Thymus (tissue), 11 donors: ENCODE measurements around the gene CAMK2G. TPM values are rescaled to one million over a fixed set of nuclear protein-coding genes. Genes with fewer than 3 reads are reported as not detected.

Experiments used
- DNase-seq, 9 donors: peaks; one replicate each; pipeline ENCODE4 v3.0.0-alpha.2; 2013; ENCODE audit warnings: low spot score in 9 of 9, low read depth in 6 of 9, missing footprints in 1 of 9
- H3K27ac ChIP-seq, 2 donors: one replicate each; pipeline ENCODE4 v1.5.1; 2013; ENCODE audit warnings: control low read depth in 1 of 2, low read depth in 1 of 2, low read length in 1 of 2, mild to moderate bottlenecking in 1 of 2, moderate library complexity in 1 of 2
- H3K27me3 ChIP-seq, 2 donors: one replicate each; pipeline ENCODE4 v1.5.1; 2013; ENCODE audit warnings: low read length in 1 of 2; ENCODE audit not compliant: control insufficient read depth in 2 of 2, insufficient read depth in 1 of 2
- H3K36me3 ChIP-seq, 2 donors: one replicate each; pipeline ENCODE4 v1.5.1; 2013; ENCODE audit warnings: low read length in 1 of 2, mild to moderate bottlenecking in 1 of 2, moderate library complexity in 1 of 2; ENCODE audit not compliant: control insufficient read depth in 2 of 2, insufficient read depth in 2 of 2
- H3K4me1 ChIP-seq, 2 donors: one replicate each; pipeline ENCODE4 v1.5.1; 2013; ENCODE audit warnings: low read length in 2 of 2; ENCODE audit not compliant: control insufficient read depth in 2 of 2, insufficient read depth in 2 of 2
- H3K4me3 ChIP-seq, 2 donors: one replicate each; pipeline ENCODE4 v1.5.1; 2013; ENCODE audit warnings: low read length in 2 of 2, control low read depth in 1 of 2, mild to moderate bottlenecking in 1 of 2
- H3K9me3 ChIP-seq, 2 donors: one replicate each; pipeline ENCODE4 v1.5.1; 2013; ENCODE audit warnings: low read length in 1 of 2, mild to moderate bottlenecking in 1 of 2; ENCODE audit not compliant: control insufficient read depth in 2 of 2, insufficient read depth in 1 of 2
- WGBS: extraction: QIAGEN DNeasy Blood & Tissue Kit; methylation state at CpG from one replicate; pipeline ENCODE4 v1.1.7; 2013; 5-methylcytosine and 5-hydroxymethylcytosine counted together
- polyA plus RNA-seq: library from polyadenylated mRNA; stranded (reverse); fragments of 200-250 nt; gene quantifications from one replicate; pipeline ENCODE4 v1.2.3, GENCODE V29; 2013
- total RNA-seq: library from RNA; stranded (reverse); fragments of 120-200 nt; gene quantifications from one replicate; pipeline ENCODE4 v1.2.4, GENCODE V29; 2013
- donor health status: healthy.

CAMK2G gene
- total and polyA plus RNA-seq, 2 donors, result 10.5 to 17.2 TPM

DNA sequence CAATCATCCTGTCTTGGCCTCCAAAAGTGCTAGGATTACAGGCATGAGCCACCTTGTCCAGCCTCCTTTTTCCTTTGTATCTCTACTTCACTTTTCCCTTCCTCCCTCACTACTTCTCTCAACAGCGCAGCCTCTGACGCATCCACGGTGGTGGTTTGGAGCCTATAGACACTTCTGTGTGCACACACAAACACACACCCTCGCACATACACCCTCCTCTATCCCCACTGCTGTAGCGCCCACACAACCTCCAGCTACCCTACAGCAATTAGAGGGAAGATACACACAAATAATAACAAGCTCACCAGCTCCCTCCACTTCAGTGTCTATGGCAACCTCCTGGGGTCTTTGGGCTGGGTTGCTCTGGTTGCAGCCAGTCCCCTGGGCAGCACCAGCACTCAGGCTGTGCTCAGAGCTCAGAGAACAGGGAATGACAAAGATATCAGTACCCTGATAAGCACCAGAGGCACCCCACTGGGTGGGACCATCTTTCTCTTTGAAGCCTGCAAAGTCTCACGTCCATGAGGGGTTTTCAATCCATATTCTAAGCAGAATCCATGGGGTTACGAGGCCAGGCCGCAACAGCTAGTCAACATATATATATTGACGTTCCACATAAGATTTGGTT is 3.3 kb upstream of the CAMK2G start:
- DNase-seq, result no peak
- Histone ChIP-seq H3K36me3 (no peaks in the 10 kb centered on the region), H3K4me1 (peaks cover 11 to 35% of the 10 kb centered on the region in 2 donors), H3K4me3 (no peak overlapping the region), H3K27ac (no peak overlapping the region), H3K9me3 (no peaks in the 10 kb centered on the region), H3K27me3 (peaks cover 0 to 2% of the 10 kb centered on the region in 2 donors)
- 92% methylated on average over 9 of the region's 9 CpGs for WGBS

DNA sequence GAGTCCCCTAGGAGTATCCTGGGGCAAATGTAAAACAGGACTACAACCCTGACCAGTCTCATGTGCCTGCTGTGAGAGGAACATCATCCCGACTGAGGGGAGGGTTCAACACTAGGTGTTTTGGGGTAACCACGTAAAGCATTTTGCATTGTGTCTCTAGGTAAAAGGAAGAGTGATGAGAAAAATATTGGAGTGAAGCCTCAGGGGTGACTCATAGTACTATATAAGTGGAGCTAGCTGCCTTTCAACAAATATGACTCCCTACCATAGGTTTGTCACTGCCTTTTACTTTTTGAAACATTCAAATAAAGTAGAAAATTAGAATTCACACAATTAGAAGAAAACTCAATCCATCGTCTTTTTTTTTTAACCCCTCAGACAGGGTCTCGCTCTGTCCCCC is 2.6 kb upstream of the CAMK2G start:
- Histone ChIP-seq H3K9me3 (no peaks in the 10 kb centered on the region), H3K27ac (no peak overlapping the region), H3K4me1 (peaks cover 11 to 35% of the 10 kb centered on the region in 2 donors), H3K4me3 (no peak overlapping the region), H3K27me3 (peaks cover 0 to 2% of the 10 kb centered on the region in 2 donors), H3K36me3 (peaks cover 3 to 5% of the 10 kb centered on the region in 2 donors)
- DNase-seq, result no peak
- WGBS, result 97% methylated on average over 4 of the region's 4 CpGs

DNA sequence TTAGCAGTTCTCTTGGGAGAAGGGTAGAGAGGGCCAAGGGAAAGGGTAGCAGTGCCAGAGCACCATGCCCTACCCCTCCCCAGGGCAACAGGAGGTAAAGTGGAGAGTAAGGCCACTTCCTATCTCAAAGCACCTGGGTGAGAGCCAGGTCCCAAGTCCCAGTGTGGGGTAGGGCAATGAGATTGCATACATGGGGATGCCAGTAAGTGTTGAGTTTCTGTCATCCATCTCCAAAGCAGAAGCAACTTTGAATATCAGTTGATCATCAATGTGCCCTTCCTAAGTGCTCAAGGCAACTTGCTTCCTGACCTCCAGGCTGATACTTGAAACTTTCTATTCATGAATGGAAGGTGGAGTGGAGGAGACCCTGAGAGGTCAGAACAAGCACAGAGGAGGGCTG is 2.2 kb upstream of the CAMK2G start:
- no peak for DNase-seq
- peaks cover 3 to 9% of the 10 kb centered on the region in 2 donors for H3K36me3 ChIP-seq
- H3K4me1 ChIP-seq, result peaks cover 11 to 35% of the 10 kb centered on the region in 2 donors
- no peak overlapping the region for H3K4me3 ChIP-seq
- no peak overlapping the region for H3K27ac ChIP-seq
- H3K27me3 ChIP-seq, result peaks cover 0 to 2% of the 10 kb centered on the region in 2 donors
- H3K9me3 ChIP-seq, result no peaks in the 10 kb centered on the region

DNA sequence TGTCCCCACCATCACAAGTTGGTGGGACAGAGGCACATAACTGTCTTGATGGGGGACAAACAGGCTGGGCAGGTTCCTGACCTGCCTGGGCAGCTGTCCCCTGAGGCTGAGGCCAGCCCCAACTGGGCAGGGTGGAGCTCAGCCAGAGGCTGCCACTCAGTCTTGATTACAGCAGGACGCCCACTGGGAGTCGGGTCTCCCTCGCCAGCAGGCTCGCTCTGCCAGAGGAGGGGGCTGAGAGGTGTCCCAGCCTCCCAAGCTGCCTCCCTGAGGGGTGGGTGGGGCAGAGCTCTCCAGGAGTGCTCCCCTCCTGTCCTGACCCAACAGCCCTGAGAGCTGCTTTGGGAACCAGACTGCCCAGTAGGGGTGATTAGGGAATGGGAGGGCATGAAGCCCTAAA is 1.8 kb upstream of the CAMK2G start:
- H3K27me3 ChIP-seq, result peaks cover 0 to 2% of the 10 kb centered on the region in 2 donors
- H3K27ac ChIP-seq, result no peak overlapping the region
- 92% methylated on average over 4 of the region's 4 CpGs for WGBS
- no peak for DNase-seq
- H3K4me1 ChIP-seq, result peaks cover 11 to 35% of the 10 kb centered on the region in 2 donors
- no peak overlapping the region for H3K4me3 ChIP-seq
- peaks cover 6 to 13% of the 10 kb centered on the region in 2 donors for H3K36me3 ChIP-seq
- H3K9me3 ChIP-seq, result no peaks in the 10 kb centered on the region

DNA sequence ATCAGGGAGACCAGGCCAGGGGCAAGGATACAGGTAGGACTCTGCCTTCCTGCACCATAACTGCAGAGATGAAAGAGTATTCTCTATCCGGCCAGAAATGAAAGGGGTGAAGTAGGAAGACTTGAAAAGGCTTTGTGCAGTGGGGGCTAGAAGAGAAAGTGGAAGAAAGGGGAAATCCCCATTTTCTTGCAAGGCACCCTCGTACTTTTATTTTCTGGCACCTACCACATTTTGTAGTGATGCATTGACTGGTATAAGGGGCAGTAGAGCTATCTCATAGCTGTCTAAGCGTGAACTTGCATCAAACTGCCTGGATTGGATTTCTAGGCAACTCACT is 752 bp upstream of the CAMK2G start:
- peaks cover 15 to 23% of the 10 kb centered on the region in 2 donors for H3K36me3 ChIP-seq
- H3K4me3 ChIP-seq, result peak overlapping the region; percentile 57 to 85
- H3K9me3 ChIP-seq, result no peaks in the 10 kb centered on the region
- peaks cover 0 to 2% of the 10 kb centered on the region in 2 donors for H3K27me3 ChIP-seq
- 31% methylated on average over 3 of the region's 3 CpGs for WGBS
- DNase-seq, result peak in 3 of 9 donors; percentile 43 to 70 (median 54)
- peaks cover 11 to 34% of the 10 kb centered on the region in 2 donors for H3K4me1 ChIP-seq
- peak overlapping the region in 1 of 2 donors; percentile 66 for H3K27ac ChIP-seq

DNA sequence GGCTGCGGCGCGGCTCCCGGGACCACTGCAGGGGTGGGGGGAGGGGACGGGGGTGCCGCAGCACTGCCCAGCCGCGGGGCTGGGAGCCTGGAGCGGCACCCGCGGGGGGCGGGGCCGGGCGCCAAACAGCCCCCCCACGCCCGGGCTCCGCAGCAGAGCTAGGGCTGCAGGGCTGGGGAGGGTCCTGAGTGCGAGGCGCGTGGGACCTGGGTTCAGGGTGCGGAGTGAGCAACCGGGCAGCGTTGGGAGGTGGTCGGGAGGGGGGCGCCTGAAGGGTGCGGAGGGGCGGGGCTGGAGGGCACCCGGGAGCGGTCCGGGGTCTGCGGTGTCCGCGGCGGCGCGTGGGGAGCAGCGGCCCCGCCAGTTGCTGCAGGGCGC is 528 bp downstream of the CAMK2G start:
- Histone ChIP-seq H3K4me1 (peaks cover 11 to 23% of the 10 kb centered on the region in 2 donors), H3K9me3 (no peaks in the 10 kb centered on the region), H3K27ac (no peak overlapping the region), H3K36me3 (peaks cover 16 to 29% of the 10 kb centered on the region in 2 donors), H3K27me3 (peaks cover 0 to 2% of the 10 kb centered on the region in 2 donors), H3K4me3 (peak overlapping the region; percentile 37 to 85)
- peak in 1 of 9 donors; percentile 27 for DNase-seq
- WGBS, result under 1% methylated on average over 39 of the region's 39 CpGs

DNA sequence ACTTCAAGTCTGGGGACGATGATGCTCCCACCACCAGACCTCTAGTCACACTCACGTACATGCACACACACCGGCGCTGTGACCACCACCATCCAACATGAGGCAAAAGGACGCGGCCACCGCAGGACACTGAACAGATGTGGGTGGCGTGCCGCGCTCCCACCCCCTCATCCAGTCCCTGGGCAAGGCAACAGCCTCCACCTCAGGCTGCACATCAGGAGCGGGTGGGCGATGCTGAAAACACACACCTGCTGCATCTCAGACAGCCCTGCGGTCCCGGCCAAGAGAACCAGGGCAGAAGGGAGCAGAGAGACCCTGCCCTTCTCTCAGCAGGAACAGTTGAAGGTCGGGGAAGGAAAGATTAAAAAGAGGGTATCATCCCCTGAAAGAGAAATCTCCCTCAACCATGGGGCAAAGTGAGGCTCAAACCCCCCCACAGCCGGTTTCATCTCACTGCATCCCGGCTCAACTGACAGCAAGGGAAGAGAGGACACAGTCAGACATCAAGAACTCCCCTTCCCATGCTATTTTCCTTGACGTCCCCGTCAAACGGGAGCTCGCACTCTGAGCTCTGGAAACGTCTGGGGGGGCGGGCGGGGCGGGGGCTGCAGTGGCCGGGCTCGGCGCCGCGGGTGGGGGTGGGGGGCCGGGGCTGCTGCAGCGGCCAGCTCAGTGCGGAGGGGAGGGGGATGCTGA is 1.1 kb downstream of the CAMK2G start:
- Histone ChIP-seq H3K4me3 (peak overlapping the region; percentile 22 to 85), H3K4me1 (peaks cover 11 to 23% of the 10 kb centered on the region in 2 donors), H3K27me3 (peaks cover 0 to 2% of the 10 kb centered on the region in 2 donors), H3K27ac (no peak overlapping the region), H3K36me3 (peaks cover 19 to 30% of the 10 kb centered on the region in 2 donors), H3K9me3 (no peaks in the 10 kb centered on the region)
- WGBS, result 40% methylated on average over 33 of the region's 33 CpGs
- no peak for DNase-seq

DNA sequence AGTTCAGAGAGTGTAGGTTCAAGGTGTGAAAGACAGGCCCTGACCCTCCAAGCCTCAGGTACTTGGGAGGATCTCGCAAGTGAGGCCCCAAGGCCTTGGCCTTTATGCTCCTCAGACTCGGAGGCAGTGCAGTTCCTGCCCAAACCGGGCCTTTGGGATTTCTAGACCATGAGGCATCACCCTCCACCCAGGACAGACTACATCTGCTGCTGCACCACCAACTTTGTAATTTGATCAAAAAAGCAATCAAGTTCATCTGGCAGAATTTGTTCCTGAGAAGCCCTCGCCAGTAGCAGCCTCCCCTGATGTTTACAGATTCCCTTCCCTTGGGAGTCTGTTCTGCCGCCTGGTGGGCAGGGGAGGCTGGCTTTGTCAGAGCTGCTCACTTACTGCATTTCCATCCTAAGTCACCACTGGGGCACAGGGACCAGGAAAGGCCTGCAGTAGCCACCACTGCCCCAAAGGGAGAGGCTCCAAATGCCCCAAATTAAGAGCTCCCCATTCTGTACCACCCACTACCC is 2.1 kb downstream of the CAMK2G start:
- Histone ChIP-seq H3K9me3 (no peaks in the 10 kb centered on the region), H3K27ac (no peak overlapping the region), H3K27me3 (peaks cover 0 to 2% of the 10 kb centered on the region in 2 donors), H3K36me3 (peaks cover 21 to 34% of the 10 kb centered on the region in 2 donors), H3K4me1 (peaks cover 11 to 27% of the 10 kb centered on the region in 2 donors), H3K4me3 (no peak overlapping the region)
- 97% methylated on average over 5 of the region's 5 CpGs for WGBS
- no peak for DNase-seq
